Pons (tissue), 1 donor: ENCODE measurements around the gene NRF1.

ENCODE experiments used
- DNase-seq: peaks from one replicate; pipeline ENCODE4 v3.0.0-alpha.2; 2016; ENCODE audit warnings: low spot score

NRF1 gene

GRCh38 chr7:129740574-129741410, 129.3 kb downstream of the NRF1 start:
- DNase-seq: peak; percentile 6

GRCh38 chr7:129741743-129742213, 130.3 kb downstream of the NRF1 start:
- DNase-seq: peak; percentile 89

- DNase-seq: peak; percentile 6
These were observed 130.7 kb downstream of the NRF1 start for GRCh38 chr7:129742256-129742655.

- no peak for DNase-seq
These were observed 135.5 kb downstream of the NRF1 start for GRCh38 chr7:129746857-129747529.

- no peak for DNase-seq
These were observed 137.0 kb downstream of the NRF1 start for GRCh38 chr7:129748356-129749109.

GRCh38 chr7:129750091-129750490, 138.6 kb downstream of the NRF1 start:
- DNase-seq: no peak

GRCh38 chr7:129750501-129750900, 139.0 kb downstream of the NRF1 start:
- DNase-seq: no peak

GRCh38 chr7:129751916-129752315, 140.4 kb downstream of the NRF1 start:
- DNase-seq: no peak

- no peak for DNase-seq
These were observed 141.2 kb downstream of the NRF1 start for GRCh38 chr7:129752760-129753159.

- peak; percentile 22 for DNase-seq
These were observed 142.9 kb downstream of the NRF1 start for GRCh38 chr7:129754406-129754805.

GRCh38 chr7:129757991-129758390, 146.5 kb downstream of the NRF1 start:
- DNase-seq: no peak

- no peak for DNase-seq
These were observed 151.0 kb downstream of the NRF1 start for GRCh38 chr7:129762387-129762969.

GRCh38 chr7:129764247-129765084, 152.9 kb downstream of the NRF1 start:
- DNase-seq: no peak

- no peak for DNase-seq
These were observed 153.8 kb downstream of the NRF1 start for GRCh38 chr7:129765352-129765751.

GRCh38 chr7:129767120-129768015, 155.8 kb downstream of the NRF1 start:
- DNase-seq: no peak

- no peak for DNase-seq
These were observed 157.3 kb downstream of the NRF1 start for GRCh38 chr7:129768614-129769399.

GRCh38 chr7:129769400-129769774, 157.9 kb downstream of the NRF1 start:
- no peak for DNase-seq

GRCh38 chr7:129769866-129770808, 158.6 kb downstream of the NRF1 start:
- DNase-seq: no peak
